Dendritic cell treated with granulocyte-macrophage colony-stimulating factor and Interleukin-4, amounts not matched to agents 40 ng/mL and 50 ng/mL, for 4 days (primary cell): ENCODE results near the gene ZNF778.

Experiments used
- H3K27ac Mint-ChIP-seq: one replicate; pipeline ENCODE4 v1.8.0; 2022; ENCODE audit warnings: mild to moderate bottlenecking, mixed read lengths
- H3K27me3 Mint-ChIP-seq: one replicate; pipeline ENCODE4 v1.8.0; 2022; ENCODE audit warnings: mild to moderate bottlenecking, mixed read lengths
- H3K36me3 Mint-ChIP-seq: one replicate; pipeline ENCODE4 v1.8.0; 2022; ENCODE audit warnings: low read depth, mixed read lengths
- H3K4me1 Mint-ChIP-seq: one replicate; pipeline ENCODE4 v1.8.0; 2022; ENCODE audit warnings: low read depth, mixed read lengths
- H3K4me3 Mint-ChIP-seq: one replicate; pipeline ENCODE4 v1.8.0; 2022; ENCODE audit warnings: mild to moderate bottlenecking, moderate library complexity, mixed read lengths
- H3K9me3 Mint-ChIP-seq: one replicate; pipeline ENCODE4 v1.8.0; 2022; ENCODE audit warnings: mixed read lengths
- intact Hi-C: fragments of 100-400 bp; cut with micrococcal nuclease; formaldehyde crosslinking; loops from one replicate; pipeline ENCODE4 v1.15.0; 2022

The ZNF778 gene

GRCh38 chr16:89273741-89274472 lies 56.4 kb downstream of the ZNF778 start:
- H3K27me3 Mint-ChIP-seq = no peaks in the 10 kb centered on the region
- no peaks in the 10 kb centered on the region for H3K4me1 Mint-ChIP-seq
- no peak overlapping the region for H3K4me3 Mint-ChIP-seq
- intact Hi-C loops = no loop called here
- no peak overlapping the region for H3K27ac Mint-ChIP-seq
- H3K9me3 Mint-ChIP-seq = no peaks in the 10 kb centered on the region
- H3K36me3 Mint-ChIP-seq = peaks cover 100% of the 10 kb centered on the region

GRCh38 chr16:89274561-89275283 lies 57.2 kb downstream of the ZNF778 start:
- H3K4me1 Mint-ChIP-seq = no peaks in the 10 kb centered on the region
- no peaks in the 10 kb centered on the region for H3K27me3 Mint-ChIP-seq
- H3K27ac Mint-ChIP-seq = no peak overlapping the region
- intact Hi-C loops = no loop called here
- H3K9me3 Mint-ChIP-seq = no peaks in the 10 kb centered on the region
- H3K4me3 Mint-ChIP-seq = no peak overlapping the region
- H3K36me3 Mint-ChIP-seq = peaks cover 94% of the 10 kb centered on the region

DNA sequence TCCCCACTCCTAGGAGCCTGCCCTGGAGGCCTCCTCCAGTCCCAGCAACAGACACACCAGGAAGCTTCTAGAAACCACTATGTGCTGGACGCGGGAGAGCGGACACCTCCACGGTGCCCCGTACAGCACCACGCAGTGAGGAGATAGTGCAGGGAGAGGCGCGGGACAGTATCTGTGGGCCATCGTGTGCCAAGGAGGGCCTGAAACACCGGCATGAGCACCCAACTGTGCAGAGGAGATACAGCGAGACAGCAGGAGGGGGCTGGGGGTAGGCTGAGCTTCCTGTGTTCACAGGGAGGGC lies 57.7 kb downstream of the ZNF778 start:
- Mint-ChIP-seq H3K4me3 (no peak overlapping the region), H3K27me3 (no peaks in the 10 kb centered on the region), H3K36me3 (peaks cover 89% of the 10 kb centered on the region), H3K4me1 (no peaks in the 10 kb centered on the region), H3K27ac (no peak overlapping the region), H3K9me3 (no peaks in the 10 kb centered on the region)
- intact Hi-C loops = no loop called here

GRCh38 chr16:89275837-89276720 lies 58.6 kb downstream of the ZNF778 start:
- no peaks in the 10 kb centered on the region for H3K4me1 Mint-ChIP-seq
- no peak overlapping the region for H3K27ac Mint-ChIP-seq
- no peaks in the 10 kb centered on the region for H3K9me3 Mint-ChIP-seq
- intact Hi-C loops = no loop called here
- H3K27me3 Mint-ChIP-seq = no peaks in the 10 kb centered on the region
- peaks cover 80% of the 10 kb centered on the region for H3K36me3 Mint-ChIP-seq
- H3K4me3 Mint-ChIP-seq = no peak overlapping the region

DNA sequence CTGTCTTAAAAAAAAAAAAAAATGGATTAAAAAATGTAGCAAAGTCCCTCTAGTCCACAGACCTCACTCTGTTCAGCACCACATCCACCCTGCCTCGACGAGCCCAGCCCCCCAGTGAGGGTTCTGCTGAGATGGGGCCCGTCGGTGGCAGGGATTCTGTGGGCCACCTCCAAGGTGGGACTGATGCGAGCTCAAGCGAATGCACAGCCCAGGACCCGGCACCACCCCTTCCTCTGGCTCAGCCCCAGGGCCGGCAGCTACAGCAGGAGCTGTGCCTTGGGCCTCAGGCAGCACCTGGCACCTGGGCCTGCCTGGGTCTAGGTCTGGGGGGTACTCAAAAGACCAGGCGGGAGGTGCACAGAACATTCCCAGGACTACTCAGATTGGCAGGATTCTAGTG lies 59.5 kb downstream of the ZNF778 start:
- Mint-ChIP-seq H3K27ac (no peak overlapping the region), H3K4me1 (no peaks in the 10 kb centered on the region), H3K4me3 (no peak overlapping the region), H3K27me3 (no peaks in the 10 kb centered on the region), H3K9me3 (no peaks in the 10 kb centered on the region), H3K36me3 (peaks cover 70% of the 10 kb centered on the region)
- intact Hi-C loops = no loop called here

- intact Hi-C loops = no loop called here
- Mint-ChIP-seq H3K36me3 (peaks cover 63% of the 10 kb centered on the region), H3K4me3 (no peak overlapping the region), H3K27me3 (no peaks in the 10 kb centered on the region), H3K4me1 (no peaks in the 10 kb centered on the region), H3K9me3 (no peaks in the 10 kb centered on the region), H3K27ac (no peak overlapping the region)
These were observed 60.3 kb downstream of the ZNF778 start for GRCh38 chr16:89277641-89278341.

- Mint-ChIP-seq H3K4me3 (no peak overlapping the region), H3K27me3 (no peaks in the 10 kb centered on the region), H3K9me3 (no peaks in the 10 kb centered on the region), H3K27ac (no peak overlapping the region), H3K4me1 (no peaks in the 10 kb centered on the region), H3K36me3 (peaks cover 55% of the 10 kb centered on the region)
- intact Hi-C loops = no loop called here
These were observed 61.1 kb downstream of the ZNF778 start for GRCh38 chr16:89278441-89279240.

GRCh38 chr16:89279666-89280481 lies 62.4 kb downstream of the ZNF778 start:
- H3K27ac Mint-ChIP-seq = no peak overlapping the region

GRCh38 chr16:89280546-89281188 lies 63.2 kb downstream of the ZNF778 start:
- no peaks in the 10 kb centered on the region for H3K27me3 Mint-ChIP-seq
- peaks cover 34% of the 10 kb centered on the region for H3K36me3 Mint-ChIP-seq
- intact Hi-C loops = loop anchor here (10.0 kb wide), 1 partner anchor 56 kb away; no protein-coding TSS in a partner anchor
- no peak overlapping the region for H3K4me3 Mint-ChIP-seq
- H3K9me3 Mint-ChIP-seq = no peaks in the 10 kb centered on the region
- no peaks in the 10 kb centered on the region for H3K4me1 Mint-ChIP-seq
- H3K27ac Mint-ChIP-seq = no peak overlapping the region

More at GRCh38 chr16:89279666-89280481, 62.4 kb downstream of the ZNF778 start:
- Mint-ChIP-seq H3K27me3 (no peaks in the 10 kb centered on the region), H3K4me1 (no peaks in the 10 kb centered on the region), H3K9me3 (no peaks in the 10 kb centered on the region), H3K36me3 (peaks cover 42% of the 10 kb centered on the region), H3K4me3 (no peak overlapping the region)
- intact Hi-C loops = loop anchor here (10.0 kb wide), 1 partner anchor 55 kb away; no protein-coding TSS in a partner anchor

GRCh38 chr16:89281189-89281577 lies 63.7 kb downstream of the ZNF778 start:
- Mint-ChIP-seq H3K36me3 (peaks cover 29% of the 10 kb centered on the region), H3K4me3 (no peak overlapping the region), H3K27ac (no peak overlapping the region), H3K27me3 (no peaks in the 10 kb centered on the region), H3K4me1 (no peaks in the 10 kb centered on the region), H3K9me3 (no peaks in the 10 kb centered on the region)
- intact Hi-C loops = loop anchor here (10.0 kb wide), 1 partner anchor 56 kb away; no protein-coding TSS in a partner anchor

- intact Hi-C loops = loop anchor here (10.0 kb wide), 1 partner anchor 57 kb away; no protein-coding TSS in a partner anchor
- Mint-ChIP-seq H3K4me1 (no peaks in the 10 kb centered on the region), H3K4me3 (no peak overlapping the region), H3K27me3 (no peaks in the 10 kb centered on the region), H3K36me3 (peaks cover 23% of the 10 kb centered on the region), H3K27ac (no peak overlapping the region), H3K9me3 (no peaks in the 10 kb centered on the region)
These were observed 64.3 kb downstream of the ZNF778 start for GRCh38 chr16:89281829-89282228.

- peaks cover 23% of the 10 kb centered on the region for H3K36me3 Mint-ChIP-seq
- H3K9me3 Mint-ChIP-seq = no peaks in the 10 kb centered on the region
- H3K27me3 Mint-ChIP-seq = no peaks in the 10 kb centered on the region
- intact Hi-C loops = loop anchor here (10.0 kb wide), 1 partner anchor 58 kb away; no protein-coding TSS in a partner anchor
- no peaks in the 10 kb centered on the region for H3K4me1 Mint-ChIP-seq
- no peak overlapping the region for H3K4me3 Mint-ChIP-seq
- no peak overlapping the region for H3K27ac Mint-ChIP-seq
These were observed 65.0 kb downstream of the ZNF778 start for GRCh38 chr16:89282523-89282922.
